GM18499 (cell line): ENCODE measurements around the gene ELK3.

ENCODE experiments used
- ATAC-seq: cut with Tn5 transposase; IDR thresholded peaks from one replicate; pipeline ENCODE4 v1.9.1; 2021; ENCODE audit warnings: moderate number of reproducible peaks; ENCODE audit not compliant: insufficient read depth, unreplicated experiment

ELK3 gene

GRCh38 chr12:96186607-96187301 lies 7.4 kb upstream of the ELK3 start:
- ATAC-seq, result no peak

- ATAC-seq, result no peak
These were observed 6.2 kb upstream of the ELK3 start for GRCh38 chr12:96187956-96188355.

DNA sequence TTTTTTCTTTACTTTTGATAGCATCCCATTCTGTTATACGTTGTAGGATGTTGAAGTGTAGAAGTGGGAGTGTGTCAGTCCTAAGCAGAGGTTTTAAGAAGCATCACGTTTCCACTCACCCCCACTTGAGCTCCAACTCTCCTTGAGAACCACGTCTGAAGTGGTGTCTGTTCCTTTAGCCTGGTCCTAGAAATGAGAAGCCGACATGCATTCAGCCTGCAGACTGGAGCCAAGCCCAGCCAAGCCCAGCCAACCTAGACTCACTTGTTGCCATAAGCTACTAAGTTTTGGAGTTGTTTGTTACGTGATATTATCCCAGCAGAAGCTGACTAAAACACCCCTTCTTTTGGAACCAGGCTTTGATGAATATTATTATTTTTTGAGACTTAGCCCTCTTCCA lies 4.4 kb upstream of the ELK3 start:
- ATAC-seq, result no peak

- no peak for ATAC-seq
These were observed 3.6 kb upstream of the ELK3 start for GRCh38 chr12:96190413-96191108.

GRCh38 chr12:96192926-96193573 lies 1.1 kb upstream of the ELK3 start:
- ATAC-seq, result no peak

- ATAC-seq, result no peak
These were observed 358 bp downstream of the ELK3 start for GRCh38 chr12:96194576-96194889.

DNA sequence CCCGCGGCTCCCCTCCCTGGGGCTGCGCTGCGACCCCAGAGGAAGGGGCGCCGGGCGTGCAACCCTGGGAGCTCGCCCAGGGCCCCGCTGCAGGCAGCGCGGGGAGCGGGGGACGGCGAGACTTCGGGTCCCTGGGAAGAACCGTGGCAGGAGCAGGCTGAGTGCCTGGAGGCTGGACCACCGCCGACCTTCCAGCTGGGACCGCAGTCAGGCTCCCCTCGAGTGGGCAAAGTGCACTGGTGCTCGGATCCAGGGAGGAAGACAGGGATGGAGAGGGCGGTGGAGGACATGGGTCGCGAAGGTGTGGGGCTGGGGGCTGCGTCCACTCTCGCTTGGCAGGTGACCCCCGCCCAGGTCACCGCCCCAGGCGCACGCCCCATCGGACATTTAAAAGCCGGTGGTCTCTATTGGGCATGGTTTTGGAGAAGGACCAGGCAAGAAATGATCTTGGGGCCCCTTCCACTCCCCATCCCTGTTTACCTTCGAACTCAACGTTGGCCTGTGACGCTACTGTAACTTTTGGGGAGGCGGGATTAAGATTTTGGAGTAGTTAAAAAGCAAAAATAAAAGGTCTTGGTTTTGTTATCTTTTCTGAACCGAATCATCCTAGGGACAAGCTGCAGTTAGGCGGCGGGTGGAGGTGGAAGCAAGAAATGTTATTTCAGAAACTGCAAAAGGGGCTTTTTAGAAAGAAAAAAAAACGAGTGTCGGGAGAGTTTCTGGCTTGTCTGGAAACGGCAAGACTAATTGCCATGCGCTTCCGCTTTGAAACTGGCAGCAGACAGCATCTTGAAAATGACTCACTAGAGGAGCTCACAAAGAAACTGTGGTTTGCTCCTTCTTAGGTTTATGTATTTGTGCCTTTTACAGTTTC lies 1.0 kb downstream of the ELK3 start:
- ATAC-seq, result peak; percentile 80

DNA sequence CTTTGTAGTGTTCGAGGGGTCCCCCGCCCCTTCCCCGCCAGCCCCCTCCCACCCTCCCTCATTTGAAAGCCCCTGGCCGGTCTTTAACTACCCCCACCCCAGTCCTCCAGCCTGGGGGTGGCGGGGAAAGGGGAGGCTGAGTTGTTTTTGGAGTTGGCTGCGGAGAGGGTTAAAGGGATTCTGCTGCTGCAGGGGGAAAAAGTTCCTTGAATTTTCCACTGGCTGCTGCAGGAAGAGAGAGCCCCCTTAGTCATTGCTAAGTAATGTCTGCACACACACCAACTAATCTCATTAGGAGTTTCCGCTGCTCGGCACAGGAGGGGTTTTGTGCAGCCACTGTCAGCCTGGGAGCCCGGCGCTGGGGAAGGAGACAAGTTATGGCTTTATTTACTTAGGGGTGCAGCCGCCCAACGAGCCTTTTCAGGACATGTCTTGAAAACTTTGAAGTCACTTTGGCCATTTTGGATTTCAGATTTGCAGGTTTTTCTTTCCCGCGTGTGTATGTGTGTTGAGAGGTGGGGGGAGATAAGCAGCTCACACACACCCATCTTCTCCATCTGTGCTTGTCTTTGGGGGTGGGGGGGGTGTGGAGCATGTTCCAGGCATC lies 1.8 kb downstream of the ELK3 start:
- ATAC-seq, result no peak

- ATAC-seq, result no peak
These were observed 2.6 kb downstream of the ELK3 start for GRCh38 chr12:96196781-96197180.

GRCh38 chr12:96197503-96198272 lies 3.5 kb downstream of the ELK3 start:
- ATAC-seq, result no peak

- ATAC-seq, result no peak
These were observed 4.8 kb downstream of the ELK3 start for GRCh38 chr12:96198965-96199364.

- no peak for ATAC-seq
These were observed 5.3 kb downstream of the ELK3 start for GRCh38 chr12:96199464-96199863.

DNA sequence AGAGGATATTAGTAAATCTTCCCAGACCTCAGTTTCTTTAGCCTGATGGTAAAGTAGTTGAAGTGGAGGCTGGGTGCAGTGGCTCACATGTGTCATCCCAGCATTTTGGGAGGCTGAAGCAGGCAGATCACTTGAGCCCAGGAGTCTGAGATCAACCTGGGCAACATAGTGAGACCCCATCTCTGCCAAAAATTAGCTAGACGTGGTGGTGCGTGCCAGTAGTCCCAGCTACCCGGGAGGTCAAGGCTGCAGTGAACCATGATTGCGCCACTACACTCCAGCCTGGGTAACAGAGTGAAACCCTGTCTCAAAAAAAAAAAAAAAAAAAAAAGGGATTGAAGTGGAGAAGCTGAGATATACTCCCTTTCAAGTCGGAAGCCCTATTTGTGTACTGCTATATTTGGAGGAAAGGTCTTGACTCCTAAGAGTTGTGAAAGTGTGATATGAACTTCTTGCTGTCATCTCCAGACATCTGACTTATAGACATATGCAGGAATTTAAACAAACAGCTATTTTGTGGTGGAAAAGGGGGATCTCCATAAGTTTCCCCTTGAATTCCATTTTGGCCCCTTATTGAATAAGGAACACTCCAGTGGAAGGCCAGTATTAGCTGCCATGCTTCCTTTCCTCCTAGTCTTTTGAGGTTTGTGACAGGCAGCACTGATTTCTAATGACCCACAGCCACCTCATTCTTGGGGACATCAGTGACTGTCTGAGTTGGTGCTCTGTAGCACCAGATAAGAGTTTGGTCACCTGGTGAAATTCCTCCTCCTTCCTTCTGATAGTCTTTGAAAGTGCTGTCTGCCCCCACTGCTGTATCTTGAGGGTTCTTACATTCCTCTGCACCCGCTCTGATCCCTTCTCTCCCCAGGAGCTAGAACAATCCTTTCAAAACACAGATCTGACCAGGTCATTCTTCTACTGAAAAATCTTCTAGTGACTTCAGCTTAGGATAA lies 7.4 kb downstream of the ELK3 start:
- ATAC-seq, result no peak

DNA sequence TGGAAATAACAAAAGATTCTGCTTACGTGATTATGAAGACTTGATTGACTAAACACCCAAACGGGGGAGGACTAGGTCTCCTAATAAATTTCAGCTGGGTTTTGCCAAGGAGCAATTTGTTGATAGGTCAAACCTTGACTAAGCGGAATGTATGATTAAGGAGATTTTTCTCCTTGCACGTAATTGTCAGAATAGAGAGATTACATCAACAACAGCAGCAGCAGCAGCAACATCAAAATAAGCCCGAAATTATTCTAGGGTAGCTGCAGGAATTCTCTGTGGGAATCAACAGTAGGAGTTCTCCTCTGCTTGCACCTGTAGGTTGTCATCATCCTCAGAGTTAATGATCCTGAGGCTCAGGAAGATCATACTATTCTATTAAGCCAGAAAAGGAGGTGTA lies 10.2 kb downstream of the ELK3 start:
- ATAC-seq, result no peak

- no peak for ATAC-seq
These were observed 11.7 kb downstream of the ELK3 start for GRCh38 chr12:96205908-96206307.

DNA sequence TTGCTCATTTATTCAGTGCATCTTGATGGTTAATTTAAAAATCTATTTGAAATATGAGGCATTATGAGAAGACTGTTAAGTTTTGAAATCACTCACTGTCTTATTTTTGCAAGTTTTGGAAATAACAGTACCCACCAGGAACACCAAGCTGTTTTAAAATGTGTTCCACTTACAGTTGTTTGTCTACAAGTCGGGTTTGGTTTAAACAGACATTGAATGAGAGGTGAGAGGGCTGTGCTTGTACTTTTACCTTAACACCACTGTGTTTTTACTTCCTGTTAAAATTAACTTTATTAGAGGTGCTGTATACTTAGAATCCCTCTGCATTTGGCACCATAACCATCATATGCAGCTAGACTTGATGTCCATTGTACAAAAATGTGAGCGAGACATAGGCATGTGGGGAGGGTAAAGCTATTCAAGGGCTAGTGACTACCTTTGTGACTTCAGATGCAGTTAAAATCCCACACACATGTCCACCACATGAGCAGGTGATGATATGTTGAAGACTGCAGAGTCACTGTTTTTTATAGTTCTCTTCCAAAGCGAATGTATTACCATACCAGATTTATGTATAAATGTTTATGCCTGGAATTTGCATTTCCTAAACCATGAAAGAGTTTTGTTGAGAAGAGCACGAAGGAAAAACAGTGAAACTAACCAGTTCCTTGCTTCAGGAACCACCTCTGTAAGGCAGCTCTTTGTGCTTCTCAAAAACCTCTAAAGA lies 12.9 kb downstream of the ELK3 start:
- no peak for ATAC-seq

DNA sequence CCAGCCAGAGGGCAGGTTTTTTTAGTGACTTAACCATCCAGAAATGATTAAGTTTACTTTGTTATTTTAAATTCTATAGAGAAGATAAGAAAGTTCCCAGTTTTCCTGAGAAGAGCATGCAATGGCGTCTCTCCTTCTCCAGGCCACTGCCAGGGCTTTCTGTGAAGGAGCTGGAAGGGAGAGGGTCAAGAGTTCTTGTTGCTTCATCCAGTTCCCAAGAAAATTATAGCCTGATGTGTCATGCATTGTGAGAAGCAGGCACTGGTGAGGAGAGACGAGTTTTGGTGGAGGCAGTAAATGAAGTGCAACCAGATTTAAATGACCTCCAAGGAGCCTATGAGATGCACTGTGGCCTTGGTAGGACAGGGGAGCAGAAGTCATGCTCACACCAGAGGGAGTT lies 14.2 kb downstream of the ELK3 start:
- ATAC-seq, result no peak
